ENCODE measurements around the gene ZNF138.

GRCh38 chr7:64875658-64876406 lies 81.6 kb downstream of the ZNF138 start:
- TF ChIP-seq, protein P1, sequence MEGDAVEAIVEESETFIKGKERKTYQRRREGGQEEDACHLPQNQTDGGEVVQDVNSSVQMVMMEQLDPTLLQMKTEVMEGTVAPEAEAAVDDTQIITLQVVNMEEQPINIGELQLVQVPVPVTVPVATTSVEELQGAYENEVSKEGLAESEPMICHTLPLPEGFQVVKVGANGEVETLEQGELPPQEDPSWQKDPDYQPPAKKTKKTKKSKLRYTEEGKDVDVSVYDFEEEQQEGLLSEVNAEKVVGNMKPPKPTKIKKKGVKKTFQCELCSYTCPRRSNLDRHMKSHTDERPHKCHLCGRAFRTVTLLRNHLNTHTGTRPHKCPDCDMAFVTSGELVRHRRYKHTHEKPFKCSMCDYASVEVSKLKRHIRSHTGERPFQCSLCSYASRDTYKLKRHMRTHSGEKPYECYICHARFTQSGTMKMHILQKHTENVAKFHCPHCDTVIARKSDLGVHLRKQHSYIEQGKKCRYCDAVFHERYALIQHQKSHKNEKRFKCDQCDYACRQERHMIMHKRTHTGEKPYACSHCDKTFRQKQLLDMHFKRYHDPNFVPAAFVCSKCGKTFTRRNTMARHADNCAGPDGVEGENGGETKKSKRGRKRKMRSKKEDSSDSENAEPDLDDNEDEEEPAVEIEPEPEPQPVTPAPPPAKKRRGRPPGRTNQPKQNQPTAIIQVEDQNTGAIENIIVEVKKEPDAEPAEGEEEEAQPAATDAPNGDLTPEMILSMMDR (optimal IDR thresholded peaks at IDR 0.05 in 1 of 3, IDR thresholded peaks at IDR 0.05 in 1 of 3, conservative IDR thresholded peaks at IDR 0.05 in 1 of 3; ENCODE audit: extremely low read depth in 1 of 3, insufficient read depth in 2 of 3, low read length in 3 of 3), result no peak
- TF ChIP-seq EZH2 (IDR thresholded peaks at IDR 0.05; ENCODE audit: low read length), result no peak

All from keratinocyte (primary cell).